Measurements from ENCODE around the gene KIF9. TPM values are rescaled to one million over a fixed set of nuclear protein-coding genes. Genes with fewer than 3 reads are reported as not detected.

KIF9 gene
- total RNA-seq, 1 experiment from 2014 or later, result 13.1 TPM

- Histone ChIP-seq H3K9ac (ENCODE audit: low read length) (no peak overlapping the region), H2AFZ (ENCODE audit: low read depth, low read length, poor library complexity, severe bottlenecking) (no peak overlapping the region), H3K9me2 (ENCODE audit: insufficient read depth) (no peaks in the 10 kb centered on the region), H3K4me2 (ENCODE audit: low read length) (no peak overlapping the region), H3K4me1 (ENCODE audit: control insufficient read depth in 1 of 2, insufficient read depth in 2 of 2, low read length in 2 of 2) (peaks cover 0 to 6% of the 10 kb centered on the region in 2 experiments; a peak in 1 of 4 replicates), H4K20me1 (ENCODE audit: insufficient read depth) (no peaks in the 10 kb centered on the region), H3K79me2 (ENCODE audit: insufficient read depth, low read length) (no peaks in the 10 kb centered on the region), H3K9me3 (ENCODE audit: control insufficient read depth in 1 of 2, insufficient read depth in 1 of 2, low read depth in 1 of 2, low read length in 2 of 2) (no peaks in the 10 kb centered on the region), H3K4me3 (replicated peaks in 1 of 2; ENCODE audit: low read depth in 1 of 2, low read length in 2 of 2) (no peak overlapping the region), H3K27me3 (ENCODE audit: insufficient read depth, low read length) (no peaks in the 10 kb centered on the region), H3K27ac (ENCODE audit: low read depth, low read length) (no peak overlapping the region), H3K36me3 (ENCODE audit: control insufficient read depth in 1 of 2, insufficient read depth in 2 of 2, low read length in 2 of 2) (no peaks in the 10 kb centered on the region)
- intact Hi-C loops (cut with micrococcal nuclease), result no loop called here
- ATAC-seq (no peak), DNase-seq (ENCODE audit: low read depth, low spot score) (no peak)
- TF ChIP-seq SIN3A (IDR thresholded peaks at IDR 0.05; ENCODE audit: low read depth) (no peak), FOSL1 (IDR thresholded peaks at IDR 0.05; ENCODE audit: low read depth) (no peak), SP1 (IDR thresholded peaks at IDR 0.05; ENCODE audit: low read depth) (no peak), YY1 (IDR thresholded peaks at IDR 0.05; ENCODE audit: extremely low read depth, insufficient replicate concordance, low read depth, low read length) (no peak), CBX3 (IDR thresholded peaks at IDR 0.05; ENCODE audit: low read depth) (no peak), ZFX (IDR thresholded peaks at IDR 0.05) (no peak), ELF1 (IDR thresholded peaks at IDR 0.05; ENCODE audit: borderline replicate concordance, low read depth) (no peak)
- TF ChIP-seq, protein P1, sequence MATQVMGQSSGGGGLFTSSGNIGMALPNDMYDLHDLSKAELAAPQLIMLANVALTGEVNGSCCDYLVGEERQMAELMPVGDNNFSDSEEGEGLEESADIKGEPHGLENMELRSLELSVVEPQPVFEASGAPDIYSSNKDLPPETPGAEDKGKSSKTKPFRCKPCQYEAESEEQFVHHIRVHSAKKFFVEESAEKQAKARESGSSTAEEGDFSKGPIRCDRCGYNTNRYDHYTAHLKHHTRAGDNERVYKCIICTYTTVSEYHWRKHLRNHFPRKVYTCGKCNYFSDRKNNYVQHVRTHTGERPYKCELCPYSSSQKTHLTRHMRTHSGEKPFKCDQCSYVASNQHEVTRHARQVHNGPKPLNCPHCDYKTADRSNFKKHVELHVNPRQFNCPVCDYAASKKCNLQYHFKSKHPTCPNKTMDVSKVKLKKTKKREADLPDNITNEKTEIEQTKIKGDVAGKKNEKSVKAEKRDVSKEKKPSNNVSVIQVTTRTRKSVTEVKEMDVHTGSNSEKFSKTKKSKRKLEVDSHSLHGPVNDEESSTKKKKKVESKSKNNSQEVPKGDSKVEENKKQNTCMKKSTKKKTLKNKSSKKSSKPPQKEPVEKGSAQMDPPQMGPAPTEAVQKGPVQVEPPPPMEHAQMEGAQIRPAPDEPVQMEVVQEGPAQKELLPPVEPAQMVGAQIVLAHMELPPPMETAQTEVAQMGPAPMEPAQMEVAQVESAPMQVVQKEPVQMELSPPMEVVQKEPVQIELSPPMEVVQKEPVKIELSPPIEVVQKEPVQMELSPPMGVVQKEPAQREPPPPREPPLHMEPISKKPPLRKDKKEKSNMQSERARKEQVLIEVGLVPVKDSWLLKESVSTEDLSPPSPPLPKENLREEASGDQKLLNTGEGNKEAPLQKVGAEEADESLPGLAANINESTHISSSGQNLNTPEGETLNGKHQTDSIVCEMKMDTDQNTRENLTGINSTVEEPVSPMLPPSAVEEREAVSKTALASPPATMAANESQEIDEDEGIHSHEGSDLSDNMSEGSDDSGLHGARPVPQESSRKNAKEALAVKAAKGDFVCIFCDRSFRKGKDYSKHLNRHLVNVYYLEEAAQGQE (IDR thresholded peaks at IDR 0.05; ENCODE audit: low read depth), result no peak
- TF ChIP-seq, protein P2, sequence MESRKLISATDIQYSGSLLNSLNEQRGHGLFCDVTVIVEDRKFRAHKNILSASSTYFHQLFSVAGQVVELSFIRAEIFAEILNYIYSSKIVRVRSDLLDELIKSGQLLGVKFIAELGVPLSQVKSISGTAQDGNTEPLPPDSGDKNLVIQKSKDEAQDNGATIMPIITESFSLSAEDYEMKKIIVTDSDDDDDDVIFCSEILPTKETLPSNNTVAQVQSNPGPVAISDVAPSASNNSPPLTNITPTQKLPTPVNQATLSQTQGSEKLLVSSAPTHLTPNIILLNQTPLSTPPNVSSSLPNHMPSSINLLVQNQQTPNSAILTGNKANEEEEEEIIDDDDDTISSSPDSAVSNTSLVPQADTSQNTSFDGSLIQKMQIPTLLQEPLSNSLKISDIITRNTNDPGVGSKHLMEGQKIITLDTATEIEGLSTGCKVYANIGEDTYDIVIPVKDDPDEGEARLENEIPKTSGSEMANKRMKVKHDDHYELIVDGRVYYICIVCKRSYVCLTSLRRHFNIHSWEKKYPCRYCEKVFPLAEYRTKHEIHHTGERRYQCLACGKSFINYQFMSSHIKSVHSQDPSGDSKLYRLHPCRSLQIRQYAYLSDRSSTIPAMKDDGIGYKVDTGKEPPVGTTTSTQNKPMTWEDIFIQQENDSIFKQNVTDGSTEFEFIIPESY (IDR thresholded peaks at IDR 0.05; ENCODE audit: extremely low read depth, insufficient replicate concordance, low read length), result no peak
- ChIA-PET RAD21 (ENCODE audit: low non-redundant PET in 1 of 2, low total read pairs in 2 of 2, uncharacterized antibody in 2 of 2, unreplicated experiment in 2 of 2) (no interaction called here), POLR2A (no interaction called here), CTCF (no interaction called here)
- no TSS peak for BruUV-seq (replicated peaks)
These were observed 35.2 kb downstream of the KIF9 start for GRCh38 chr3:47247131-47248064.
